GM19099 (cell line): ENCODE measurements around the gene CD81.

Source experiments
- POLR2A ChIP-seq: IDR thresholded peaks from 3 replicates; pipeline ENCODE4 v1.6.1; 2011; ENCODE audit warnings: low read depth; ENCODE audit not compliant: insufficient read length; ENCODE audit errors: extremely low read depth

The CD81 gene

GRCh38 chr11:2355000-2355644 lies 22.0 kb upstream of the CD81 start:
- TF ChIP-seq POLR2A: no peak

DNA sequence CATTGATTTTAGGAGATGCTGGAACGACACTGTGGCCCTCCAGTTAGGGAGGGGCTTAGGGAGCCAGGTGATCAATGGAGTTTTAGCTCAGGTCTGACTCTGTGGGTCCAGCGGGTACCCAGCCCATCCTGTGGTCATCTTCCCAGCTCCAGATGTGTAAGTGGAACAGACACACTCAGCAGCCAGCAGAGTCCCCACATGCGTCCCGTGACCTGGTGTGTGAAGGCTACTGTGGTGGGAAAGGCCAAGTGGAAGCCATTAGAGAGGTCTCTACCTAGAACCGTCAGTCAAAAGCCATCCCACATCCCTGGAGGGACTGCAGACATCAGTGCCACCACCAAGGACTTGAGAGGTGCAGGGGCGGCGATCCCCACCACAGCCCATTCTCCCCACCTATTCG lies 19.9 kb upstream of the CD81 start:
- TF ChIP-seq POLR2A: no peak

DNA sequence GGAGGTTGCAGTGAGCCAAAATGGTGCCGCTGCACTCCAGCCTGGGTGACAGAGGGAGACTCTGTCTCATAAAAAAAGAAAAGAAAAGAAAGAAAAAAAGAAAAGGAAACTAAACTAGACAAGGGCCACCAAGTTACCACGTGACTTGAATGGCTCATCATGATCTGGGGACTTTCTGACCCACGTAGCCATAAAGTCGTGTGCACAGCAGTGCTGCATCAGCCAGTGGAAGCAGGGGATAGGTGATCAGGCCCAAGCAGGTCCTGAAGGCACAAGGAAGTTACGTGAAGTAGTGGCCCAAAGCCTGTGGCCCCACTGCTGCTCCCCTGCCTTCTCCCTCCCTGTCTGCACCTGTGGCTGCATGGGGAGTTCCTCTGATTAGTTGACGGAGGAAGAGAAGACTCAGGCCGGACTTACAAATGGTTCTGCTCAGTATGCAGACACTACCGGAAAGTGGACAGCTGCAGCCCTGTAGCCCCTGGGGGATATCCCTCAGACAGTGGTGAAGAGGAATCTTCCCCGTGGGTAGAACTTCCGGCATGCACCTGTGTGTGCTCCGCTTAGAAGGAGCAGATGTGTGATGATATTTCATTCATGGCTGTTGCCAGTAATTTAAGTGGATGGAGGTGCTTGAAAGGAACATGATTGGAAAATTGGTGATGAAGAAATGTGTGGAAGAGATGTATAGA lies 18.2 kb upstream of the CD81 start:
- TF ChIP-seq POLR2A: no peak

DNA sequence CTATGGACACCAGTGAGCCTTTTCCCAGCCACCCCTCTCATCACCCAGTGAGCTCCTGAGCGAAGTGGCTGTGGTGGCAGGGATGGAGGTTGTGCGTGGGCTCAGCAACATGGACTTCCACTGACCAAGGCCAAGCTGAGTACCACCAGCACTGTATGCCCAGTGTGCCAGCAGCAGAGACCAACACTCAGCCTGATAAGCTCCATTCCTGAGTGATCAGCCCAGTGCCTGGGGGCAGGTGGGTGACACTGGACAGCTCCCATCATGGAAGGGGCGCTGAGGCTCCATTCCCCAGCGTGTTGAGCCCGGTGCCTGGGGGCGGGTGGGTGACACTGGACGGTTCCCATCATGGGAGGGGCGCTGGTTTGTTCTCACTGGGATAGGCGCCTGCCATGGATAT lies 17.6 kb upstream of the CD81 start:
- TF ChIP-seq POLR2A: no peak

GRCh38 chr11:2360081-2360642 lies 16.9 kb upstream of the CD81 start:
- no peak for TF ChIP-seq POLR2A

- TF ChIP-seq POLR2A: no peak
Measured at GRCh38 chr11:2361565-2361964, 15.5 kb upstream of the CD81 start.

GRCh38 chr11:2362414-2362813 lies 14.7 kb upstream of the CD81 start:
- TF ChIP-seq POLR2A: no peak

DNA sequence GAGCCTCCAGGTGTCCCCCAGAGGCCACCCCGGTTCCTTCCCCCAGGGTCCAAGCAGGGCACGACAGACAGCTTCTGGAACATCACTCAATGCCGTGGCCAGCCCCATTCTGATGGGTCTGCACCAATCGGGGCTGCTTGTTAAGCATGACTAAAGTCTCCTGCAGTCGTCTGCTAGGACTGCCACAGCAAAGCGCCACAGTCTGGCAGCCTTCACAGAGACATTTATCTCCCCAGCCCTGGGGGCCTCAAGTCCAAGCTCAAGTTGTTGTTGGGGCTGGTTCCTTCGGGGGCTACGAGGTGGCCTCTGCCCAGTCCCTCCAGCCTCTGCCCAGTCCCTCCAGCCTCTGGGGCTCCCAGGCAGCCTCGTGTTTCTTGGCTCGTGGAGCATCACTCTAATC lies 14.0 kb upstream of the CD81 start:
- TF ChIP-seq POLR2A: no peak

GRCh38 chr11:2363577-2364370 lies 13.3 kb upstream of the CD81 start:
- TF ChIP-seq POLR2A: no peak

- TF ChIP-seq POLR2A: no peak
Measured at GRCh38 chr11:2365571-2366210, 11.4 kb upstream of the CD81 start.

DNA sequence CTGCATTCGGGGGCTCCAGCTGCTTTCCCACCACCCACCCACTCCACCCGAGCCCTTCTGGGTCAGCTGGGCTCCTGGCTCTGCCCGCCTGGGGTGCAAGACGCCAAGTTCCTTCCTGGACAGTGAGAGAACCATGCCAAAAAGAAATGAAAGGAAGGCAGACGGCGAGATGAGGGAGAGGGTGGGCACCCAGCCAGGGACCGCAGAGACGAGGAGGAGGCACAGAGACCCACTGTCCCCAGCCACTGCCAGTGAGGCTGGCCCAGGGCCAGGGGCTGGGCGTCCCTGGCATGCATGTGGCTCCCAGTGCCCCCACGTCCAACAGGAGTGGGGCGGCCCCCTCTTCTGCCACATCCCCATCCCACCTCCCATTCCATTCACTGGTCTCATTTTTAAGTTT lies 10.8 kb upstream of the CD81 start:
- no peak for TF ChIP-seq POLR2A

- no peak for TF ChIP-seq POLR2A
Measured at GRCh38 chr11:2366733-2367132, 10.4 kb upstream of the CD81 start.

- no peak for TF ChIP-seq POLR2A
Measured at GRCh38 chr11:2367266-2368160, 9.6 kb upstream of the CD81 start.

- no peak for TF ChIP-seq POLR2A
Measured at GRCh38 chr11:2368178-2368850, 8.8 kb upstream of the CD81 start.
